ENCODE data around the gene MED22.

GRCh38 chr9:133382507-133383141 lies 34.7 kb upstream of the MED22 start:
- TF ChIP-seq CTCF (optimal IDR thresholded peaks at IDR 0.05 in 1 of 3, IDR thresholded peaks at IDR 0.05 in 1 of 3, conservative IDR thresholded peaks at IDR 0.05 in 1 of 3; ENCODE audit: extremely low read depth in 1 of 3, insufficient read depth in 2 of 3, low read length in 3 of 3) (no peak), EZH2 (IDR thresholded peaks at IDR 0.05; ENCODE audit: low read length) (no peak)
